VCaP (cell line): ENCODE results near the gene PTPRN2.
"Not testable (repeated sequence)": the region's sequence is repeated elsewhere in the genome, so short reads cannot be mapped to it uniquely, and the experiment has no call there.

ENCODE experiments used
- H3K27ac ChIP-seq: fragments of 450-650 bp; 2 replicates; pipeline ENCODE4 v1.5.1; 2017
- CTCF ChIP-seq: fragments of 450-650 bp; conservative IDR thresholded peaks from 2 replicates; pipeline ENCODE4 v1.5.1; 2017; ENCODE audit warnings: mild to moderate bottlenecking, moderate library complexity

Gene PTPRN2

GRCh38 chr7:158167373-158167772, 420.2 kb downstream of the PTPRN2 start:
- H3K27ac ChIP-seq = no peak overlapping the region
- TF ChIP-seq CTCF = no peak

- no peak overlapping the region for H3K27ac ChIP-seq
- no peak for TF ChIP-seq CTCF
Observed at GRCh38 chr7:158166386-158167340, 421.0 kb downstream of the PTPRN2 start.

DNA sequence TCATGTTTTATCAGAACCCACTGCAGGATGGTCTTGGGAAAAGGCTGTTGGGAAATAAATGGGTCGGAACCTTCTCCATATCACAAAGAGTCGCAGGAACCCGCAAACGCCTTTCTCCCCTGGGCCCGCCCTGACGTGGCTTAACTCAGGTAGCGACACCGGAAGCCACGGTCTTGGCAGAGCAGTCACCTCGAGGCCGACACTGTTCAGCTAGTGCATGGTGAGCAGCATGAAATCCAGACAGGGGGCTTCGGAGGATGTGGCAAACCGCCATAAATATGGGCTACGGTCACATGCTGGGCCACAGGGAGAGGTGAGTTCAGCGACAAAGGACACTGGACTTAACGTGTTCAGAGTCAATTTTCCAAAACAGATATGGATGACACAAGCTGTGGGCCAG, 421.9 kb downstream of the PTPRN2 start:
- TF ChIP-seq CTCF = no peak
- H3K27ac ChIP-seq = no peak overlapping the region

GRCh38 chr7:158164101-158165095, 423.2 kb downstream of the PTPRN2 start:
- TF ChIP-seq CTCF = no peak
- no peak overlapping the region for H3K27ac ChIP-seq

DNA sequence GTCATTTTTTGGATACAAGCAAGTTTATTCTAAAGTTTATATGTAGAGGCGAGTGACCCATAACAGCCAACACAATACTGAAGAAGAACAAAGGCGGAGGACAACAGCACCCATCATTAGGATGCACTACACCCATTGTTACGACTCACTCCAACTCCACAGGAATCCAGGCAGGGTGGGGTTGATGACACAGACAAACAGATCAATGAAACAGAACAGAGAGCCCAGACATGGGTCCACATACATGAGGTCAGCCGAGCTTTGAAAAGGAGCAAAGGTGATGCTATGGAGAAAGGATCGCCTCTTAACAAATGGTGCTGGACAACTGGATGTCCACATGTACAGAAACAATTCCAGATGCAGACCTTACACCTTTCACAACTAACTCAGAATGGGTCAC, 426.4 kb downstream of the PTPRN2 start:
- H3K27ac ChIP-seq = no peak overlapping the region
- TF ChIP-seq CTCF = no peak

- H3K27ac ChIP-seq = no peak overlapping the region
- TF ChIP-seq CTCF = no peak
Observed at GRCh38 chr7:158160199-158160598, 427.4 kb downstream of the PTPRN2 start.

- no peak for TF ChIP-seq CTCF
- H3K27ac ChIP-seq = no peak overlapping the region
Observed at GRCh38 chr7:158157460-158157859, 430.2 kb downstream of the PTPRN2 start.

- H3K27ac ChIP-seq = not testable (repeated sequence)
Observed at GRCh38 chr7:158151273-158151672, 436.4 kb downstream of the PTPRN2 start.
